ENCODE data around the gene MRPS12. TPM values are rescaled to one million over a fixed set of nuclear protein-coding genes. Genes with fewer than 3 reads are reported as not detected.
A peak's percentile ranks its signal among the peaks of the same experiment; 100 is the strongest.

Gene MRPS12
- polyA plus RNA-seq, 3 donors = 17.2 to 81.5 (median 73.0) TPM

GRCh38 chr19:38928391-38929001 lies 2.2 kb upstream of the MRPS12 start:
- Histone ChIP-seq H3K27me3 (ENCODE audit: control insufficient read depth in 2 of 2, insufficient read depth in 2 of 2, low read length in 2 of 2) (no peaks in the 10 kb centered on the region), H2AFZ (ENCODE audit: insufficient read depth, low read depth, low read length, poor library complexity, severe bottlenecking) (no peak overlapping the region), H3K27ac (ENCODE audit: low read depth in 1 of 2, low read length in 2 of 2) (no peak overlapping the region), H3K9me3 (replicated peaks in 1 of 2; ENCODE audit: control insufficient read depth in 1 of 2, insufficient read depth in 1 of 2, low read length in 2 of 2) (no peaks in the 10 kb centered on the region), H3K4me2 (replicated peaks; ENCODE audit: extremely low read depth, low read length, poor library complexity, severe bottlenecking) (no peak overlapping the region), H3K36me3 (replicated peaks in 1 of 2; ENCODE audit: control insufficient read depth in 1 of 2, insufficient read depth in 2 of 2, low read length in 2 of 2) (peaks cover 25 to 31% of the 10 kb centered on the region in 2 donors), H3K79me2 (ENCODE audit: insufficient read depth, low read length) (peaks cover 27% of the 10 kb centered on the region), H3K4me3 (replicated peaks in 1 of 3; ENCODE audit: low read depth in 2 of 3, low read length in 3 of 3) (no peak overlapping the region), H3K4me1 (ENCODE audit: control insufficient read depth in 1 of 2, insufficient read depth in 2 of 2, low read length in 2 of 2) (peaks cover 16 to 25% of the 10 kb centered on the region in 2 donors), H4K20me1 (ENCODE audit: insufficient read depth, low read length) (no peaks in the 10 kb centered on the region), H3K9ac (ENCODE audit: insufficient read depth, low read length, poor library complexity, severe bottlenecking) (no peak overlapping the region)
- no CpG with 5 or more reads among the region's 4 CpGs for WGBS (ENCODE audit: insufficient coverage)
- H3K4me1 Mint-ChIP-seq = peaks cover 15% of the 10 kb centered on the region
- no peaks in the 10 kb centered on the region for H3K27me3 Mint-ChIP-seq (ENCODE audit: low read depth in 3 of 3)
- intact Hi-C loops (cut with micrococcal nuclease) = loop anchor here in 1 of 2 donors (10.0 kb wide), 2 partner anchors 194 to 524 kb away; partner anchors contain the start of gene FAM98C
- peaks cover 30 to 48% of the 10 kb centered on the region in 2 donors for H3K36me3 Mint-ChIP-seq
- peaks cover 0 to 3% (median 1%) of the 10 kb centered on the region in 7 donors for H3K9me3 Mint-ChIP-seq
- TF ChIP-seq CTCF (IDR thresholded peaks at IDR 0.05) = no peak
- no peak overlapping the region for H3K4me3 Mint-ChIP-seq
- DNase-seq = no peak
- peak overlapping the region in 3 of 7 donors; percentile 22 to 40 (median 36) for H3K27ac Mint-ChIP-seq

- intact Hi-C loops (cut with micrococcal nuclease) = loop anchor here (1.0 to 10.0 kb wide), 5 partner anchors 31 to 525 kb away; partner anchors contain the start of genes FAM98C (in 2 of the 2), NFKBIB (in 2 of the 2) and SIRT2 (in 2 of the 2)
- Mint-ChIP-seq H3K4me1 (peaks cover 15% of the 10 kb centered on the region), H3K36me3 (peaks cover 23 to 47% of the 10 kb centered on the region in 2 donors), H3K9me3 (peaks cover 7 to 15% (median 11%) of the 10 kb centered on the region in 7 donors), H3K27me3 (ENCODE audit: low read depth in 3 of 3) (peaks cover 0 to 2% (median 0%) of the 10 kb centered on the region in 3 donors), H3K27ac (peak within 1 kb of the TSS; percentile 94 to 98 (median 97)), H3K4me3 (peak within 1 kb of the TSS; percentile 90 to 96)
- Histone ChIP-seq H3K4me1 (ENCODE audit: control insufficient read depth in 1 of 2, insufficient read depth in 2 of 2, low read length in 2 of 2) (peaks cover 16 to 25% of the 10 kb centered on the region in 2 donors), H3K4me2 (replicated peaks; ENCODE audit: extremely low read depth, low read length, poor library complexity, severe bottlenecking) (peak within 1 kb of the TSS; percentile 97), H4K20me1 (ENCODE audit: insufficient read depth, low read length) (no peaks in the 10 kb centered on the region), H3K79me2 (ENCODE audit: insufficient read depth, low read length) (peaks cover 27% of the 10 kb centered on the region), H3K9ac (ENCODE audit: insufficient read depth, low read length, poor library complexity, severe bottlenecking) (peak within 1 kb of the TSS; percentile 88), H3K27ac (ENCODE audit: low read depth in 1 of 2, low read length in 2 of 2) (peak within 1 kb of the TSS; percentile 69 to 96), H3K4me3 (replicated peaks in 1 of 3; ENCODE audit: low read depth in 2 of 3, low read length in 3 of 3) (peak within 1 kb of the TSS; percentile 70 to 92 (median 86)), H3K36me3 (replicated peaks in 1 of 2; ENCODE audit: control insufficient read depth in 1 of 2, insufficient read depth in 2 of 2, low read length in 2 of 2) (peaks cover 16 to 23% of the 10 kb centered on the region in 2 donors), H3K9me3 (replicated peaks in 1 of 2; ENCODE audit: control insufficient read depth in 1 of 2, insufficient read depth in 1 of 2, low read length in 2 of 2) (peaks cover 0 to 9% of the 10 kb centered on the region in 2 donors), H2AFZ (ENCODE audit: insufficient read depth, low read depth, low read length, poor library complexity, severe bottlenecking) (peak within 1 kb of the TSS; percentile 94), H3K27me3 (ENCODE audit: control insufficient read depth in 2 of 2, insufficient read depth in 2 of 2, low read length in 2 of 2) (no peaks in the 10 kb centered on the region)
- WGBS (ENCODE audit: insufficient coverage) = under 1% methylated on average over 48 of the region's 49 CpGs
- DNase-seq = peak; percentile 94 to 97 (median 94)
- TF ChIP-seq CTCF (IDR thresholded peaks at IDR 0.05) = peak; percentile 100
These were observed 592 bp upstream of the MRPS12 start, which contains the start of gene SARS2 for GRCh38 chr19:38929929-38930775. SARS2 (minus strand) TSS chr19:38930763; CDS start chr19:38930736, 27 bp downstream.
